H1 (cell line): ENCODE data around the gene AMIGO2. TPM values are rescaled to one million over a fixed set of nuclear protein-coding genes. Genes with fewer than 3 reads are reported as not detected.

Experiments
- GABPA ChIP-seq: IDR thresholded peaks from 2 replicates; pipeline ENCODE4 v1.6.1; 2011; ENCODE audit warnings: mild to moderate bottlenecking, low read length, moderate library complexity, borderline replicate concordance; ENCODE audit not compliant: insufficient read depth
- GTF2F1 ChIP-seq: IDR thresholded peaks from 2 replicates; pipeline ENCODE4 v1.6.1; 2012; ENCODE audit warnings: low read depth, low read length, improper control_type of control experiment, borderline replicate concordance
- POLR2AphosphoS5 ChIP-seq: IDR thresholded peaks from 2 replicates; pipeline ENCODE4 v1.6.1; 2011; ENCODE audit warnings: low read depth, low read length
- polyA plus RNA-seq, 7 experiments: library from polyadenylated mRNA; depleted of rRNA in 3 of 7; stranded (reverse) in 5 of 7; unstranded in 2 of 7; fragments of >200 nt in 5 of 7; fragments of 200-250 nt in 2 of 7; gene quantifications; 1 replicate in 5 of 7; 2 replicates in 1 of 7; 4 replicates in 1 of 7; pipeline versions ENCODE4 v1.2.1 to v1.2.3, GENCODE V29; 2011 to 2013; ENCODE audit warnings: missing spikeins in 2 of 7, mixed read lengths in 2 of 7
- total RNA-seq: library from RNA; stranded (reverse); fragmentation: NEBNext Ultra II Directional; extraction: Animal tissue kit (Norgen Biotek cat#: 25700); gene quantifications from 2 replicates; pipeline ENCODE4 v1.2.1, GENCODE V29; 2021

AMIGO2 gene
- total and polyA plus RNA-seq, 2 of the 8 experiments (the other 6 are each of a cell fraction or from before 2014, with no cell fraction given): 1.7 to 3.3 TPM

DNA sequence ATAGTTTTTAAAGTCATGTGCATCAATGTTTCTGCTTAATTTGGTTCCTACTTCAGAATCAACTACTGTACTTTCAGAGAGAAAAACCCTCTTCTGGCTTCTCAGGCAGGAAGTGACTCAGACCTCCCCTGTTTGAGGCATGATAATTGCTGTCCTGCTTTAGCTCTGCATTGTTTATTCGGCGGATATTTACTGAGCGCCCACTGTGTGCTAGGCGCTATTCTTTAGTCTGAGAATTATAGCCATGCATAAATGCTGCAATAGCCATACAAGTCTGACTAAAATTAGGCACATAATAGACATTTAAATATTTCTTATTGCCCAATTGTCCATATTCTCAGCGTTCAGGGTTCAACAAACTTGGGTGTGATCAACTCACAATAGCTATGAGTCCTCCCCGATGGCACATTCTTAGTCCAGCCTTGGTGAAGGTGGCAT lies 6.1 kb upstream of the AMIGO2 start (continued):
- TF ChIP-seq GABPA (no peak), GTF2F1 (no peak), POLR2AphosphoS5 (no peak)
